Measurements from ENCODE around the gene ZNF747. TPM values are rescaled to one million over a fixed set of nuclear protein-coding genes. Genes with fewer than 3 reads are reported as not detected.
"Not testable (repeated sequence)": the region's sequence is repeated elsewhere in the genome, so short reads cannot be mapped to it uniquely, and the experiment has no call there.

The ZNF747 gene
- total RNA-seq, 1 donor from 2014 or later = 9.7 TPM

DNA sequence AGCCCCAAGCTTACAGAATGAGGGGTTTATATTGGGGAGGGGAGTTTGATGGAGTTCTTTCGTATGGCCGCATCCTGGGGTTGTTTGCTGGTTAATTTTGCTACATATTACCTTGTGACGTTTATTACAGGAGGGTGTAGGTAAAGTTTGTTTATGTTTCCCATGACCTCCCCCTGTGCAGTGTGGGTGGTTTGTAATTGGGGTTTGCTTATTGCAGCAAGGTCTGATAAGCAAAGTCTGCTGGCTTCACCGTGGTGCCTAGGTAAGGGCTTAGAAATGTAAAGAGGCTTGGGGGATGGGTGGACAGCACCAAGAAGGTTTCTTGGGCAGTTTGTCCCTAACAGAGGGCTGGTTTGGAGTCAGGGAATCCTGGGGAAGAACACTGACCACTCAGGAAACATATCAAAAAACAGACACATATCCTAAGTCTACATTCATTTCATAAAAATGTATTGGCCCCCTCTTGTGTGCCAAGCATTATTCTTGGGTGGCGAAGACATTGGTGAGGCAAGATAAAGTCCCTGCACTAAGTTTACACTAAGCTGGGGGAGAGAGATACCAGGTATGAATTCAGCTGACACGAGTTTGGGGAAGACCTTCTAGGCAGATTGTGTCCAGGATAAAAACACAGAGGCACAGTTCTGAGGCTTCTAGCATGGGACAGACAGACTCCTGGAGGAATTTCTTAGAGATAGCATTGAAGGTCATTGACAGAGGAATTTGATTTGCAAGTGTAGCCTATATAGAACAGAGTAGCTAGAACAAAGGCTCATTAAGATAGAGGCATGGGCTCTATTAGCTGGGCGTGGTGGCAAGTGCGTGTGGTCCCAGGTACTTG, 14.0 kb upstream of the ZNF747 start:
- H3K36me3 Mint-ChIP-seq (ENCODE audit: low read depth, unreplicated experiment) = peaks cover 3% of the 10 kb centered on the region
- H3K9me3 Mint-ChIP-seq (ENCODE audit: unreplicated experiment) = no peaks in the 10 kb centered on the region
- H3K27ac Mint-ChIP-seq (ENCODE audit: unreplicated experiment) = no peak overlapping the region
- TF ChIP-seq, protein P1, sequence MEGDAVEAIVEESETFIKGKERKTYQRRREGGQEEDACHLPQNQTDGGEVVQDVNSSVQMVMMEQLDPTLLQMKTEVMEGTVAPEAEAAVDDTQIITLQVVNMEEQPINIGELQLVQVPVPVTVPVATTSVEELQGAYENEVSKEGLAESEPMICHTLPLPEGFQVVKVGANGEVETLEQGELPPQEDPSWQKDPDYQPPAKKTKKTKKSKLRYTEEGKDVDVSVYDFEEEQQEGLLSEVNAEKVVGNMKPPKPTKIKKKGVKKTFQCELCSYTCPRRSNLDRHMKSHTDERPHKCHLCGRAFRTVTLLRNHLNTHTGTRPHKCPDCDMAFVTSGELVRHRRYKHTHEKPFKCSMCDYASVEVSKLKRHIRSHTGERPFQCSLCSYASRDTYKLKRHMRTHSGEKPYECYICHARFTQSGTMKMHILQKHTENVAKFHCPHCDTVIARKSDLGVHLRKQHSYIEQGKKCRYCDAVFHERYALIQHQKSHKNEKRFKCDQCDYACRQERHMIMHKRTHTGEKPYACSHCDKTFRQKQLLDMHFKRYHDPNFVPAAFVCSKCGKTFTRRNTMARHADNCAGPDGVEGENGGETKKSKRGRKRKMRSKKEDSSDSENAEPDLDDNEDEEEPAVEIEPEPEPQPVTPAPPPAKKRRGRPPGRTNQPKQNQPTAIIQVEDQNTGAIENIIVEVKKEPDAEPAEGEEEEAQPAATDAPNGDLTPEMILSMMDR (IDR thresholded peaks at IDR 0.05; ENCODE audit: unreplicated experiment) = no peak
- no peak for DNase-seq (ENCODE audit: low spot score)
- H3K4me3 Mint-ChIP-seq (ENCODE audit: unreplicated experiment) = peak overlapping the region; percentile 29
- peaks cover 7% of the 10 kb centered on the region for H3K27me3 Mint-ChIP-seq (ENCODE audit: unreplicated experiment)
- peaks cover 20% of the 10 kb centered on the region for H3K4me1 Mint-ChIP-seq (ENCODE audit: unreplicated experiment)

DNA sequence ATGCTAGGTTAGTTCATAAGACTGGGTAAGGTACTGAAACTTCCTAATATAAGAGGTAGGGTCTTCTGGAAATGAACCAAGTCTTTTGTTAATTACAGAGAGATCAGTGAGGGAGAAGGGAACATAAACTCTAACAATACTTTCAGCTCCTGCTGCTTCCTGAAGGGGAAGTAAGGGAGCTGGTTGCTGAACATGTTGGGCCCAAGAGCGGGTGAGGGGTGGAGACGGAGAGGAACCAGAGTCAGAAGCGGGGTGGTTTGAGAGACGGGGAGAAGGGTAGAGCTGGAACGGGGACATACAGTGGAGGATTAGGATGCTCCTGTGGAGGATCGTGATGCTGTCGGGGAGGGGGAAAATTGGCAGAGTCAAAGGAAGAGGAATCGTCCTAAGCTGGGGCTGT, 11.5 kb upstream of the ZNF747 start:
- H3K27ac Mint-ChIP-seq (ENCODE audit: unreplicated experiment) = peak overlapping the region; percentile 22
- H3K9me3 Mint-ChIP-seq (ENCODE audit: unreplicated experiment) = no peaks in the 10 kb centered on the region
- peaks cover 7% of the 10 kb centered on the region for H3K27me3 Mint-ChIP-seq (ENCODE audit: unreplicated experiment)
- no peak overlapping the region for H3K4me3 Mint-ChIP-seq (ENCODE audit: unreplicated experiment)
- TF ChIP-seq, protein P1 (IDR thresholded peaks at IDR 0.05; ENCODE audit: unreplicated experiment) = no peak
- peaks cover 14% of the 10 kb centered on the region for H3K4me1 Mint-ChIP-seq (ENCODE audit: unreplicated experiment)
- DNase-seq (ENCODE audit: low spot score) = no peak
- no peaks in the 10 kb centered on the region for H3K36me3 Mint-ChIP-seq (ENCODE audit: low read depth, unreplicated experiment)

DNA sequence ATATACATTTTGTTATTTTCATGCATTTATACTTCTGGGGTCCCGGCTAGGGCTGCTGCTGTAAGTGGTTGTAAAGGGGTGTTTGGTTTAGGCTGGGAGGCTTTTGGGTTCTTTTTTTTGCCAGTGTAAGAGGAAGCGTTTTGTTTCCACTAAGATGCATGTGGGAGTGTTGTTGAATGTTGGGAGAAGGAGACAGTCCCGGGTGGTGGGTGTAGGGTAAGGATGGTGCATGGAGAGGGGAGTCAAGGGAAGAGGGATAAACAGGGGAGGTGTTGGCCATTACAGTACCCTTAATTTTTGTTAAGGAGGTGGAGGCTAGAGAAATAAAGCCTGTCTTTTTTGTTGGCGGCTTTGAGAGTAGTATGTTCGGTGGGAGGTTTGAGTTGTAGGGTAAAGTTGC, 8.4 kb upstream of the ZNF747 start:
- H3K4me3 Mint-ChIP-seq (ENCODE audit: unreplicated experiment) = no peak overlapping the region
- TF ChIP-seq, protein P1 (IDR thresholded peaks at IDR 0.05; ENCODE audit: unreplicated experiment) = no peak
- no peak overlapping the region for H3K27ac Mint-ChIP-seq (ENCODE audit: unreplicated experiment)
- no peaks in the 10 kb centered on the region for H3K36me3 Mint-ChIP-seq (ENCODE audit: low read depth, unreplicated experiment)
- DNase-seq (ENCODE audit: low spot score) = no peak
- no peaks in the 10 kb centered on the region for H3K9me3 Mint-ChIP-seq (ENCODE audit: unreplicated experiment)
- H3K4me1 Mint-ChIP-seq (ENCODE audit: unreplicated experiment) = peaks cover 9% of the 10 kb centered on the region
- H3K27me3 Mint-ChIP-seq (ENCODE audit: unreplicated experiment) = peaks cover 5% of the 10 kb centered on the region

DNA sequence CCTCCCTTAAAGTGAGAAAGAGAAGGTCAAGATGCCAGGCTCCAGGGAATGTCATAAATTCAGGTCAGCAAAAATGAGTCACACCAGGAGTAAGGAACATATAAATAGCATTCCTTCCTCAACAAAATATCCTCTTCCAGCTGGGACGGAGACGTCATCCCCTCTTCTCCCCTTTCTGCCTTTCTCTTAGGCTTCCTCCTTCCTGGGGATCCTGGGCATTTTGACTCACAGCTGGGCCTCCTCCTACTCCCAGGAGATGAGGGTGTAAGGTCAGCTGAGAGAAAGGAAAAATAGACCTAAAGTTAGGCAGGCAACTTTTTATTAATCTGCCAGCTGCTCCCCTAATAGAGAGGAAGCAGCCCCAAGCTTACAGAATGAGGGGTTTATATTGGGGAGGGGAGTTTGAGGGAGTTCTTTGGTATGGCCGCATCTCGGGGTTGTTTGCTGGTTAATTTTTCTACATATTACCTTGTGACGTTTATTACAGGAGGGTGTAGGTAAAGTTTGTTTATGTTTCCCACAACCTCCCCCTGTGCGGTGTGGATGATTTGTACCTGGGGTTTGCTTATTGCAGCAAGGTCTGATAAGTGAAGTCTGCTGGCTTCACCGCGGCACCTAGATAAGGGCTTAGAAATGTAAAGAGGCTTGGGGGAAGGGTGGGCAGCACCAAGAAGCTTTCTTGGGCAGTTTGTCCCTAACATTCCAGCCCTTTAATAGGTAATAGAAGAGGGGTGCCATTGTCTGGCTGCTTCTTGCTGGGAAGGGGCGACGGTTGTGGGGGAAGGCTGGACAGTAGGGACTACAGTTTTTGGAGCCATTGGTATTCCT, 7.1 kb upstream of the ZNF747 start:
- Mint-ChIP-seq H3K27ac (ENCODE audit: unreplicated experiment) (no peak overlapping the region), H3K36me3 (ENCODE audit: low read depth, unreplicated experiment) (no peaks in the 10 kb centered on the region), H3K4me1 (ENCODE audit: unreplicated experiment) (peaks cover 9% of the 10 kb centered on the region), H3K27me3 (ENCODE audit: unreplicated experiment) (peaks cover 5% of the 10 kb centered on the region), H3K4me3 (ENCODE audit: unreplicated experiment) (no peak overlapping the region), H3K9me3 (ENCODE audit: unreplicated experiment) (no peaks in the 10 kb centered on the region)
- no peak for DNase-seq (ENCODE audit: low spot score)
- TF ChIP-seq, protein P1 (IDR thresholded peaks at IDR 0.05; ENCODE audit: unreplicated experiment) = no peak

DNA sequence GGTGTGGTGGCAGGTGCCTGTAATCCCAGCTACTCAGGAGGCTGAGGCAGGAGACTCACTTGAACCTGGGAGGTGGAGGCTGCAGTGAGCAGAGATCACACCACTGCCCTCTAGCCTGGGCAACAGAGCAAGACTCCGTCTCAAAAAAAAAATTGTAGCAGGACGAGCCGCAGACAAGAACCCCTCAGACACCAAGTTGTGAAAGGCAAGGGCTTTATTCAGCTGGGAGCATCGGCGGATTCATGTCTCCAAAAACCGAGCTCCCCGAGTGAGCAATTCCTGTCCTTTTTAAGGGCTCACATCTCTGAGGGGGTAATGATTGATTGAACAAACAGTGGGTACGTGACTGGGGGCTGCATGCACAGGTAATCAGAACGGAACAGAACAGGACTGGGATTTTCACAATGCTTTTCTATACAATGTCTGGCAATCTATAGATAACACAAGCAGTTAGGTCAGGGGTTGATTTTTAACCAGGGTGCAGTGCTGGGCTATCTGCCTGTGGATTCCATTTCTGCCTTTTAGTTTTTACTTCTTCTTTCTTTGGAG, 6.3 kb upstream of the ZNF747 start:
- H3K36me3 Mint-ChIP-seq (ENCODE audit: low read depth, unreplicated experiment); H3K27ac Mint-ChIP-seq (ENCODE audit: unreplicated experiment); H3K4me1 Mint-ChIP-seq (ENCODE audit: unreplicated experiment); H3K4me3 Mint-ChIP-seq (ENCODE audit: unreplicated experiment); H3K9me3 Mint-ChIP-seq (ENCODE audit: unreplicated experiment); H3K27me3 Mint-ChIP-seq (ENCODE audit: unreplicated experiment); DNase-seq (ENCODE audit: low spot score): not testable (repeated sequence)

DNA sequence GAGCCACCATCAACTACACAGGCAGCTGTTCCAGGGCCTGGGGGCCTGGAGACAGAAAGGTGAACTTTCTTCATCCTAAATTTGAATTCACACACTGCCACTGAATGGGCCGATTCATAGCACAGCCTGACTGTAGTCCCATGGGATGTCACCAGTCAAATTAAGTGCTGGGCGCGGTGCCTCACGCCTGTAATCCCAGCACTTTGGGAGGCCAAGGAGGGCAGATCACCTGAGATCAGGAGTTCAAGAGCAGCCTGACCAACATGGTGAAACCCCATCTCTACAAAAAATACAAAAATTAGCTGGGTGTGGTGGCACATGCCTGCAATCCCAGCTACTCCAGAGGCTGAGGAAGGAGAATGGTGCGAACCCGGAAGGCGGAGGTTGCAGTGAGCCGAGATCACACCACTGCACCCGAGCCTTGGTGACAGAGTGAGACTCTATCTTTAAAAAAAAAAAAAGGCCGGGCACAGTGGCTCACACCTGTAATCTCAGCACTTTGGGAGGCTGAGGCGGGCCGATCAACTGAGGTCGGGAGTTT, 5.4 kb upstream of the ZNF747 start:
- not testable (repeated sequence) for DNase-seq (ENCODE audit: low spot score); H3K27me3 Mint-ChIP-seq (ENCODE audit: unreplicated experiment); H3K36me3 Mint-ChIP-seq (ENCODE audit: low read depth, unreplicated experiment); H3K4me1 Mint-ChIP-seq (ENCODE audit: unreplicated experiment); H3K27ac Mint-ChIP-seq (ENCODE audit: unreplicated experiment); H3K9me3 Mint-ChIP-seq (ENCODE audit: unreplicated experiment); H3K4me3 Mint-ChIP-seq (ENCODE audit: unreplicated experiment)
